SK-N-MC (cell line): Measurements from ENCODE around the gene HLA-DOB.
A peak's percentile ranks its signal among the peaks of the same experiment; 100 is the strongest.

Experiments
- EZH2 ChIP-seq: fragments of 200-600 bp; sonication (generic); IDR thresholded peaks from one replicate; pipeline ENCODE4 v1.6.1; 2017; ENCODE audit warnings: antibody characterized with exemption
- POLR2AphosphoS5 ChIP-seq: IDR thresholded peaks from 2 replicates; pipeline ENCODE4 v1.6.1; 2012; ENCODE audit warnings: mild to moderate bottlenecking, low read depth, low read length, borderline replicate concordance

GRCh38 chr6:32838114-32838958, 21.5 kb upstream of the HLA-DOB start, which contains the start of gene TAP2:
- TF ChIP-seq EZH2 (no peak), POLR2AphosphoS5 (peak; percentile 33; the same call in 1 of the 2 replicates)
